Fibroblast of skin of right quadriceps (primary cell): Measurements from ENCODE around the gene MTARC2.
"Not testable (repeated sequence)": the region's sequence is repeated elsewhere in the genome, so short reads cannot be mapped to it uniquely, and the experiment has no call there.

Experiments
- DNase-seq: peaks from one replicate; pipeline ENCODE4 v3.0.0-alpha.2; 2013

MTARC2 gene

DNA sequence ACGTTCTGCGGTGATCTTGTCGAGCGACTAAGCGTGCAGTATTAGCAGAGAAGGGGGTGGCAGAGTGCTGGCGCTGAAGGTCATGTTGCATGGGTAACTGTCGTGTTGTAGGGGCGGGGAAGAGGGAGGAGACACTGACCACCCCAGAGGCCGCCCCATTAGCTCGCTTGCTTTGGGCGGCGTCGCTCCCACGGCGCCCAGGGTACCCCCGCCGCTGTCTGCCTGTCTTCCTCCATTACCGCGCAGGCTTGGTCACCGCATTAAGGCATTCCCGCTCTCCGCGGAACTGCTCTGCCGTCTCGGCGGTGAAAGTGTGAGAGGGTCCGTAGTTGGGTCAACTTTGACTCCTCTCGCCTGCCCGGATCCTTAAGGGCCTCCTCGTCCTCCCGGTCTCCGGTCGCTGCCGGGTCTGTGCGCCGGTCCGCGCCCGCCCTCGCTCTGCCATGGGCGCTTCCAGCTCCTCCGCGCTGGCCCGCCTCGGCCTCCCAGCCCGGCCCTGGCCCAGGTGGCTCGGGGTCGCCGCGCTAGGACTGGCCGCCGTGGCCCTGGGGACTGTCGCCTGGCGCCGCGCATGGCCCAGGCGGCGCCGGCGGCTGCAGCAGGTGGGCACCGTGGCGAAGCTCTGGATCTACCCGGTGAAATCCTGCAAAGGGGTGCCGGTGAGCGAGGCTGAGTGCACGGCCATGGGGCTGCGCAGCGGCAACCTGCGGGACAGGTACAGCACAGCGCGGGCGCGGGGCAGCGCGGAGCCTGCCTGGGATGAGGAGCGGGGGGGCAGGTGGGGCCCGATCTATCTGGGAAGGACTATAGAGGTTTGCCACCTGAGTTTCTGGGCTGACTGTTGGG lies at the start of gene MTARC2:
Gene MTARC2, plus strand, starts transcription at position 234 of the 846 bp plus-strand sequence. Its CDS starts 210 bp downstream, at position 444.
- DNase-seq: peak; percentile 51

GRCh38 chr1:220698607-220699016 lies 49.5 kb upstream of the MTARC2 start:
- no peak for DNase-seq

DNA sequence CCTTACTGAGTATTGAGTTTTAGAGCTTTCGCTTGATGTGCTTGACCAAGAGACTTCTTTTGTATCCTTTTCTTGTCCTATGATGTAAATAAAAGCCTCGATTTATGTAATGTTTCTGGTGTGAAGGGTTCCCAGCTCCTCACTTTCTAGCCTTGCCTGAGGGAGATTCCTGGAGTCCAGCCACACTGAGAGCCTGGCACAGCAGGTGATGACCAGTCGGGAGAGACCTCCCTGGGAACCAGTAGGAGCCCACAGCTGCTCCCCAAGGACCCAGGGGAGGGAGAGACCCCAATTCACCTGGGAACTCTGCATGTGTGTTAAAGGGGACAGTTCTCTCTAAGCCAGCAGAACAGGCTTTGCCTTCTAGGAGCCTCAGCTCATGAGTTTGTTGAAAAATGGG lies 49.1 kb upstream of the MTARC2 start:
- DNase-seq: no peak

DNA sequence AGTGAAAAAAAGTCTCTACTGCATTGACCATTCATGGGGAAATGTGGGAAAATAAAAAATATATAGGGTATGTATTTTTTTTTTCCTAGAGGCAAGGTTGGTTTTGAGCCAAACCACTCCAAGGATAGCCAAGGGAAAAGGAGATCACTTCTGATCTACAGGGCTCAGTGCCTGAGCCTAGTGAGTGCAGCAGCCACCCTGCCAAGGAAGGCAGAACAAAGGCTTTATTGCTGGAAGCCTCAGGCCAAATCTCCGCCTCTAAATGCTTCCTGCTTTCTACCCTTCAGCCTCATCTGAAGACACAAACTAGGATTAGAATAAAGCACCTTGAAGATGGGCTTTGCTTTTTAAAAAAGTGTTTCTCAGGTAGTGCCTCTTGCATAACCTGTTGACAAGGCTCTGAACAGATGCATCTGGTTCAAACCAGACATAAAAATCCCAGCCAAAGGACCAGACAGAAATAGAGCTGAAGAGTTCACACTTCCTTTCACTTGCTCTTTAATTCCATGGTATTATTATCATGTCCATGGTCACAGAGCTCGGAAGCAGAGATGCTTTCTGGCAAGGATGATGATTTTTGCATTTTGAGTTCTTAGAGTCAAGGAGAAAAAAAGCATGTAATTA lies 47.5 kb upstream of the MTARC2 start:
- no peak for DNase-seq

DNA sequence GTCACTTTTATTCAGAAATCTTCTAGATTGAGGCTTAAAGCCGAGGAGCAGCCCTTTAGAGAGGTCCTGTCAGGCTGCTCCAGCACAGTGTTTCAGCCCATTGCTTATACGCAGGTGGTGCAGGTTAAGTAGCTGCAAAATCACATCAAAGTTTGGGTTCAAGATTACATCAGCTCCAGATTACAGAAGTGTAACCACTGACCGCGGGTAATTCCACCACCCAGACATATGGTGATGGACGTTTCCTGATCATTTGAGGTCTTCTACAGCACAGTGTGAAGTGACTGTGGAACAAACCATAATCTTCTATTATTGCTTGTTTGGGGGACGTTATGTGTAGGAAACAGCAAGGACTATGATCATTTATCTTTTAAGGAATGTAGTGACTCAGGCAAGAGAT lies 46.1 kb upstream of the MTARC2 start:
- DNase-seq: no peak

DNA sequence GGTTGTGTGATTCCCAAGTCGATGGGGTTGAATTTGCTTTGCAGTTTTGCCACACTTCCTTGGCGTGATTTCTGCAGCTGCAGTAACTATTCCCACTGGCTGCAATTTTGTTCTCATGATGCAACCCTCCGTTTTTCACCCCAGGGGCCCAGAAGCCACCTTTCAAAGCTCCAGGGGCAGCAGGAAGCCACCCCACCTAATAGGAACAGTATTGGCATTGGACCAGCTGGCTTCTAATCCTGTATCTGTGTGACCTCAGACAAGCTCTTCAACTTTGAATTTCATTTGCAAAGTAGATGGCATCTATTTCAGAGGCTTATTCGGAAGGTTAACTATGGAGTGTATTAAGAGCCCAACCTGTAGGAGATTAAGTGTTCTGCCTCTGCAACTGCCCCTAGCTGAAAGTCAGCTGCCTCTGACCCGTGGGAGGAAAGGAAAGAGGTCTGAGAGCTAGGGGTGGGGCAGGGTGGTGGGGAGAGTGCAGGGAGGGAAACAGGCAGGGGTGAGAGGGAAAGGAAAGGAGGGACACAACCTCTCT lies 45.3 kb upstream of the MTARC2 start:
- no peak for DNase-seq

DNA sequence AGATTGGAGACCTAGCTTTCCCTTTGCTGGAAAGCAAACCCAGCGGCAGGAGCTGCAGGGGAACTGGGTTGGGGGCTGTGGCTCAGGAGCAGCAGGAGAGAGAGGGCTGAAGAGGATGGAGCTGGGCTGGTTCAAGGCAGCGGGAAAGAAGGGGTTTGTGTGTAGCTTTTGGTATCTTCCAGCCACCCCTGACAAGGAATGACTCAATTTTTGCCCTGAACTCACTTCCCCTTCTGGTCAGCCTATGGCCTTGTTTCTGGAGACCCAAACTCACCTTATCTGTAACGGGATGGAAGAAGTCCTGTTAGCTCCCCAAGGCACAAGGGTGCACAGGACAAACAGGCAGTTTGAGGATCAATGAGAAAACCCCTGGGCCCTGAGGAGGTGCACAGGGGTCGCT lies 44.8 kb upstream of the MTARC2 start:
- DNase-seq: no peak

DNA sequence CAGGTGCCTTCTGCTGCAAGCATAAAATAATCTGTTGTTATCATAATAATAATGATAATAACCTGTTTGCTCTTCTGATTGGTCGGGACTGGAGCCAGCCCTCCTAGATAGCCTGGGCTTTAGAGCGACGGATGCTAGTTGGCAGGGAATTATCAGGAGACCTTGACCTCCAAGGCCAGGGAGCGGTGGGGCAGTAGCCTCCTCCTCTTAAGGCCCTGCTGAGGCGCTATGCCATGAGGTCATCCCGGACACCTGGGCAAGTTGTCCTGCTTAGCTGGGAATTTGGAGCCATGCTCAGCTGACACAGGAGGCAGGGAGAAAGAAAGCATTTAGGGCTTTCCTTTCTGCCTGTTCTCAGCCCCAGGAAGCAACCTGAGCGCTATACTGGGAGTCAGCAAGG lies 42.3 kb upstream of the MTARC2 start:
- DNase-seq: no peak

DNA sequence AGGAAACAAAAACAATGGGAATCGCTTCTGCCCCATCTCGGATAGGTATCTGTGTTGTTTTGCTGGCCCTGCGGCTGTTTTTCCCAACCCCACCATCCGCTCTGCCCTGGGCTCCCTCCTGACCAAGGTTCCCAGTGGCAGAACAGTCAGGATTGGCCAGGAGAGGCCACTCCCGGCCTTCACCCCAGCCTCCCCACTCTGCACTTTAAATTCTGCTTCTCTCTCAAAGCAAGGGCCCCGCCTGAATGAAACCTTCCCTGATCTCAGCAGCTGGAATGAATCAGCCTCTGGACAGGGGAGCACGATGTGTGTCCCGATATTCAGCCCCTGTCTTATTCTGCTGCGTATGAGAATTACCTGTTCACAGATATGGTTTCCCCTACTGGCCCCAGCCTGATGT lies 41.6 kb upstream of the MTARC2 start:
- DNase-seq: no peak

GRCh38 chr1:220707160-220707559 lies 41.0 kb upstream of the MTARC2 start:
- no peak for DNase-seq

DNA sequence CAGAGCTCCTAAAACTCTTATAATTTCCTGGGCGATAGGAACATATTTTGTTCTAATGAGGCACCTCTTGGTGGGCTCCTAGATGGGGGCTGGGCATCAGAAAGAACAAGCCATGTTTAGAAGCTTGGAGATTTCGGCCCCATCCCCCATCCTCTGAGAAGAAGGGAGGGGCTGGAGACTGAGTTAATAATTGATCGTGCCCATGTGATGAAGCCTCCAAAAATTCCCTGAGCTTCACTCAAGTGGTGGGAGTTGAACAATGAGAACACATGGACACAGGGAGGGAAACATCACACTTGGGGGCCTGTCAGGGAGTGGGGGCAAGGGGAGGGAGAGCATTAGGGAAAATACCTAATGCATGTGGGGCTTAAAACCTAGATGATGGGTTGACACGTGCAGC lies 39.9 kb upstream of the MTARC2 start:
- DNase-seq: no peak

DNA sequence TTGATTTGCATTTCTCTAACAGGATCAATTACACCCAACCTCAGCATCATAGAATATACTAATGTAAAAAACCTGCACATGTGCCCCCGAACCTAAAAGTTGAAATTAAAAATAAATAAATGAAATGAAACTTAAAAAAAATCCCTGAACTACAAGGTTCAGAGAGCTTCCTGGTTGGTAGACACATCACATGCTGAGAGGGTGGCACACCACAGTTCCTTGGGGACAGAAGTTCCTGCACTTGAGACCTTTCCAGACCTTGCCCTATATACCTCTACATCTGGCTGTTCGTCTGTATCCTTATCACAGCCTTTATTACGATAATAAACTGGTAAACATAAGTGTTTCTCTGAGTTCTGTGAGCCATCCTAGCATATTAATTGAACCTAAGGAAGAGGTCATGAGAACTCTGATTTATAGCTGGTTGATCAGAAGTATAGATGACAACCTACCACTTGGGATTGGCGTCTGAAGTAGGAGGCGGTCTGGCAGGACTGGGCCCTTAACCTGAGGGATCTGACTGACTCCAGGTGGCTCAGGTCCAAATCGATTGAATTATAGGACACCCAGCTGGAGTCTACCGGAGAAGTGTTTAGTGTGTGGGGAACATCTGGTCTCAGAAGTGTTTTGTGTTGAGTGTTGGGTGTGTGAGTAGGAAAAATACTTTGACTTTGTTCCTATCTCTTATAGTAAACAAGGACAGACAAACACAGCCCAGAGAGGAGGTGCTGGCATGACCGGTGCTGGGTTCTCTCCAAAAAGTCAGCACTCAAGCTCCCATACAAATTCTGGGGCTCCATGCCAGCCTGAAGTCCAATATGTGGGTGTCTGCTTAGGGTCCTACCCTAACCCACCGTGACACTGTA lies 39.0 kb upstream of the MTARC2 start:
- DNase-seq: no peak

DNA sequence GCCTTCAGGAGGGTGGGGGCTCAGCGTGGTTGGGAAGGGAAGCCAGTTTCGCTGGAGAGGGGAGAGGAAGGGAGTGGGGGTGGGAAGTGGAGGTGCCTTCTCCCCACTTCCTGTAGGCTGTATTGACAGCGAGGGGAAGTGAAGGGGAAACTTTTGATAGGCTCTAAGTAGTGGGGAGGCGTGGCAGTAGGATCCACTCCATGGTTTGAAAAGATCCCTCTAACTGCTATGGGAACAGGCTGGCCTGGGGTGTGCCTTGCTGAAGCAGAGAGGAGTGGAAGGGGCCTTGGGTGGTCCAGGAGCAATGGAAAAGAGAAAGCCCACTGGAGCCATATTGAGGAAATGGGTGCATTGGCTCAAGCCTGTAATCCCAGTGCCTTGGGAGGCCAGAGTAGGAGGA lies 37.8 kb upstream of the MTARC2 start:
- DNase-seq: no peak

DNA sequence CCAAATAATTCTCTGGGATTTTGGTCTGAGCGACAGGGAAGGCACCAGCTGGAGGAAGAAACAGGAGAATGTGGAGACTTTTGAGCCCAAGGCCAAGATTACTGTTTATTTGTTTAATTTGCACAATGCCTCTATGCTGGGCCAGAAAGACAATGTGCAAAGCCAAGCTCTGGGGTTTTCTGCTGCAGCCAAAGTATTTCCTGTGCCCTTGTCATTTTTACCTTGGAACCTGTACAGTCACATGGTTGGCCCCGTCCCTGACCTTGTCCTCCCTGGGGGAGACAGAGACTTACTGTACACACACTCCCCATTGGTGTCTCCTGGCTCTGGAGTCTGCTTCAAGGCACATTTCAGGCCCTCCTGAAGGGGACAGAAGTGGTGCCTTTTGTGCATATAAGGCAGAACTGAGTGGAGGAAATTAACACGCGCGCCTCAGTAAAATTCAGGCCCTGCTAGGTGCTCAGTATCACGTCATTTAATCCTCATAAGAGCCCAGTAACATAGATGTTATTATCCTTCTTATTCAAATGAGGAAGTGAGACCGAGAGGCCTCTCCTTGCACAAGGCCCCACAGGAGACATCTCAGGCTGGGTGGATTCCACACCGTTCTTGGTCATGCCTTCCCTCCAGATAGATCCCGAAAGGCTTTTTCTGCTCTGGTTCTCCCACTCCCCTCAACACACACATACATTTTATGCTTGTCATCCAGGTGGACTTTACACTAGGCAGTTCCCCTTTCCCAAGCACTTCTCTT lies 36.9 kb upstream of the MTARC2 start:
- DNase-seq: no peak

DNA sequence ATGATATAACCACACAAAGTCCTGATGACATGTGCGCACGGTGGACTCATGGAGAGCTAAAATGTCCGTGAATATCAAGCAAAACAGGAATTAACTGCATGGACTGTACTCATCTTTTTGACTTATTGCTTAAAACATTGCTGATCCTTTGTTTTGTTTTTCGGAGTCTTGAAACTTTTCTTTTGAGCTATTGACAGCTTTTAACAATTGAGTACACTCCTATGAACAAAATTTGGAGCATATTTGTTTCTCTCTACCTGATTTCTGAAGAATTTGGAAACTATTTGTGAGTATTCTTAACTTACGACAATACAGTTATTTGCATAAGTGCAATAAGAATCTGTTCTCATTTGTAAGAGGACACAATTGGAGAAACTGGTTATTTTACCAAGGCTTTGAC lies 32.1 kb upstream of the MTARC2 start:
- DNase-seq: not testable (repeated sequence)

GRCh38 chr1:220717800-220718640 lies 30.1 kb upstream of the MTARC2 start:
- DNase-seq: no peak

DNA sequence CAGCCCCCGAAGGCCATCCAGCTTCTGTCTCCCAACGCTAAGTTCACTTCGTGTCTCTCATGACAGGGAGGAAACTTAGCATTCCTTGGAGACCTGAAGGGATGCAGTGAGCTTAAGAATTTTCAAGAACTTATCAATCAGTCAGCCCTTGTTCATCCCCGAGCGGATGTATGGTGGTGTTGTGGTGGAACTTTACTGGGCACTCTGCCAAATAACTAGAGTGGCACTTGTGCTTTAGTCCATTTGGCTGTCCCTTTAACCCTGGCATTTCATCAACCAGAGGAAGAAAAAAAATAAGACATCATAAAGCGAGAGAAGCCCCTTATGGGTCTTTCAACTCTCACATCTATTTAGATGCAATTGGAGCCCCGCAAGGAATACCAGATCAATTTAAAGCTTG lies 26.9 kb upstream of the MTARC2 start:
- DNase-seq: not testable (repeated sequence)

- no peak for DNase-seq
These were observed 21.5 kb upstream of the MTARC2 start for GRCh38 chr1:220726634-220727033.

DNA sequence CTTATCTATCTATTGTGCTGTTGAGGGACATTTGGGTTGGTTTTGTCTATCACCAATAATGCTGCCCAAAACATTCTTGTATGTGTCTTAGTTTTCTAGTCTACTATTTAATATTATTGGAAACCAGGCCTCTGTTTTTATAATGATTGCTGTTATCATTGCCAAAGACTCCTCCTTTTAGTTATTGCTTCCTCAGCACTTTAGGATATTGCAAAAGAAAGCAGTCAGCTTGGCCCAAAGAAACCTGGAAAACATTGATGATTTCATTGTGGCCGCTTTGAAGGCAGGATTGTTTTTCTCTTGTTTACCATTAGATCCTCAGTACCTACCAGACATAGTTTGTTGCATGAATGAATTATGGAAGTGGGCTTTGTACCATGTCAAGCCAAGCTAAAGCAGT lies 20.6 kb upstream of the MTARC2 start:
- no peak for DNase-seq

GRCh38 chr1:220730486-220730885 lies 17.6 kb upstream of the MTARC2 start:
- DNase-seq: no peak

- DNase-seq: no peak
These were observed 16.0 kb upstream of the MTARC2 start for GRCh38 chr1:220732137-220732536.

- no peak for DNase-seq
These were observed 15.5 kb upstream of the MTARC2 start for GRCh38 chr1:220732621-220733020.
